GM12875 (cell line): ENCODE results near the gene RALGAPB.
A peak's percentile ranks its signal among the peaks of the same experiment; 100 is the strongest.

Experiments used
- H3K4me3 ChIP-seq: one replicate; pipeline ENCODE4 v1.5.1; 2011; ENCODE audit warnings: low read depth, low read length, control low read depth
- TF ChIP-seq, protein P1 (sequence below): IDR thresholded peaks from 2 replicates; pipeline ENCODE4 v1.5.1; 2011; ENCODE audit warnings: low read depth, mild to moderate bottlenecking, control low read depth, inconsistent platforms, low read length, moderate library complexity, borderline replicate concordance; ENCODE audit not compliant: insufficient read depth

Gene RALGAPB

DNA sequence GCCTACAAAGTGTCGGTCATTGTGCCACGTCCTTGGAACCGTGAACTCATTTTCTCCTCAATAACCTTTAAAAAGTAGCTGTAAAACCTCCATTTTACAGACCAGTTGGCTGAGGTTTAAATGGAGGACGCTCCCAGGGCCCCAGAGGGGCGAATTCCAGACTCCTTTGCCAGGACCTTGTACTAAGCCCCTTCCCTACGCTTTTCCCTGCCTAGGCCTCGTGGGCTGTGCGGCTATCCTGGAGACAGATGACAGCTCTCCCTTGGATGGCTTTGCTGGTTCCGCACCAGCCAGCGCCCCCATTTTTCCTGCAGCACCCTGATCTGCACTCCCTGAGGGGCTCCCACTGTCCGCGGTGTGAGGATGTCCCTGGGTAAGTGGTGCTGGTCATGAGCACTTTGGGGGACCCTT lies 25.4 kb upstream of the RALGAPB start:
- TF ChIP-seq, protein P1, sequence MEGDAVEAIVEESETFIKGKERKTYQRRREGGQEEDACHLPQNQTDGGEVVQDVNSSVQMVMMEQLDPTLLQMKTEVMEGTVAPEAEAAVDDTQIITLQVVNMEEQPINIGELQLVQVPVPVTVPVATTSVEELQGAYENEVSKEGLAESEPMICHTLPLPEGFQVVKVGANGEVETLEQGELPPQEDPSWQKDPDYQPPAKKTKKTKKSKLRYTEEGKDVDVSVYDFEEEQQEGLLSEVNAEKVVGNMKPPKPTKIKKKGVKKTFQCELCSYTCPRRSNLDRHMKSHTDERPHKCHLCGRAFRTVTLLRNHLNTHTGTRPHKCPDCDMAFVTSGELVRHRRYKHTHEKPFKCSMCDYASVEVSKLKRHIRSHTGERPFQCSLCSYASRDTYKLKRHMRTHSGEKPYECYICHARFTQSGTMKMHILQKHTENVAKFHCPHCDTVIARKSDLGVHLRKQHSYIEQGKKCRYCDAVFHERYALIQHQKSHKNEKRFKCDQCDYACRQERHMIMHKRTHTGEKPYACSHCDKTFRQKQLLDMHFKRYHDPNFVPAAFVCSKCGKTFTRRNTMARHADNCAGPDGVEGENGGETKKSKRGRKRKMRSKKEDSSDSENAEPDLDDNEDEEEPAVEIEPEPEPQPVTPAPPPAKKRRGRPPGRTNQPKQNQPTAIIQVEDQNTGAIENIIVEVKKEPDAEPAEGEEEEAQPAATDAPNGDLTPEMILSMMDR, result no peak

DNA sequence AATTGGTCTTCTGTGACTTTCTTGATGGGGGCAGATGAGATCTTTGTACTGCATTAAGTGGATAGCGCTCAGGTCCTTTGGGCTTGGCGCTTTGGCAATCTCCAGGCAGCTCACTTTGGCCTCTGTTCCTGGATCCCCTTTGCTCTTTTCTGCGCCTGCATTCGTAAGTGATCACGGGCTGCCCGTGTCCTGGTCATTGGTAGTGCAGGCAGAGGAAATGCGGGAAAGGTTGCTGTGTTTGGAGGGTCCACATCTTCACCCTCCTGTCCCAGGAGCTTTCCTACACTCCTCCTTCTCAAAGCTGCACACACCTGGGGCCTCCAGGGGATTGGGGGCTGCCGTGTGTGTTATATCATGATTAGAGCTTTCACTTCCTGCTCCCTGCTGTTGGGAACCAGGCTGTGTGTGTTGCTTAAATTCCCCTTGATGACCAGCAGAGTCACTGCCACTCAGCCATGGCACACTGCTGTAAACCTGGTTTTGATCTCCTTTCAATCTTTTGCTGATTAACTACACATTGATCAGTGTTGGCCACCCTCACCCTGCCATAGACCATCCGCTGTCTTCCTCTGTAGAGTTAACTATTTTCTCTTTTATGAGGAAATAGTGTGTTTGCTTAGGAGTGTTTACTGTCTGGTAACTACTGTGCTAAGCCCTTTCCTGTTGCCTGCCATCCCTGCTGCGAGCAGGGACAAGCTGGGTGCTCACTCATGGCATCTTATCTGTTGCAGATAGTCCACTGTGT lies 24.5 kb upstream of the RALGAPB start:
- TF ChIP-seq, protein P1, result no peak
- peak overlapping the region; percentile 5 for H3K4me3 ChIP-seq

More for the DNA sequence above, 25.4 kb upstream of the RALGAPB start:
- peak overlapping the region; percentile 70 for H3K4me3 ChIP-seq

DNA sequence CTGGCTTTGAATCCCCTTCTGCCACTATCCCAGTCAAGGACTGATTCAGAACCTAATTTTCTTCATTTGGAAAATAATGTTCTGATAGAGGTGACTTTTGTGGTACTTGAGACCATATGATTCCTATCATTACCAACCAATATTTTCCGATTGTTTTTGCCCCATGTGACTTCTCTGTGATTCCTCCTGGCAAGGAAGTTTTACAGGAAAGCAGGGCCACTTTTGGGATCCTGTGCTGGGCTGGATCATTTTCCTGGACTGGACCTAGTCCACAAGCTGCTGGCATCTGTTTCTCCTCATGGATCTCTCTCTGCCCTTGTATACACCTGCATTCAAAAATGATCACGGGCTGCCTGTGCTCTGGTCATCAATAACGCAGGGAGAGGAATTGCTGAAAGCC lies 23.6 kb upstream of the RALGAPB start:
- TF ChIP-seq, protein P1, result no peak
- H3K4me3 ChIP-seq, result no peak overlapping the region

DNA sequence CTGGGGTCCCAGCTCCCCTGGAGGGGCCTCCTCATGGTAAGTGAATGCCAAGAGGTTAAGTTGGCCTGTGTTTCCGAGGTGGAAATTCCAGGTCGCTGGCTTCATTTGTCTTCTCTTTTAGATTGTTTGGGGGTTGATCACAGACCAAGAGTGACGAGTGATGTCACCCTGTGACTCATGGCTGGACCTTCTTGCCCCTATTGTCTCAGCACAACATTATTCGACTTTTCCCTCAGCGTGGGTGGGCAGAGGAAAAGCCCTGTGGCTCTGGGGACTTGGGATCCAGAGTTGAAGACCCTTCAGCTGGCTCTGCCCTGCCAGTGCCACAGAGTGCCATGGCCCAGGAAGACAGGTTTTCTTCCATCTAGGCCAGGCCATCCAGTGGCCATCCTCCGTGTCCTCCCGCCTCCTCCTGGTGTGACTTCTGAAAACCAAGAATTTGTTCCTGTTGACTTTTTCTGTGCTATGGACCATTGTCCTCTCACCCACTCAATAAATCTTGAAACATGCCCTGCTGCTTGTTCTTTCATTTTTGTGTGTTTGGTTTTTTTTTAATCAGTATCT lies 22.1 kb upstream of the RALGAPB start:
- no peak overlapping the region for H3K4me3 ChIP-seq
- TF ChIP-seq, protein P1, result no peak

DNA sequence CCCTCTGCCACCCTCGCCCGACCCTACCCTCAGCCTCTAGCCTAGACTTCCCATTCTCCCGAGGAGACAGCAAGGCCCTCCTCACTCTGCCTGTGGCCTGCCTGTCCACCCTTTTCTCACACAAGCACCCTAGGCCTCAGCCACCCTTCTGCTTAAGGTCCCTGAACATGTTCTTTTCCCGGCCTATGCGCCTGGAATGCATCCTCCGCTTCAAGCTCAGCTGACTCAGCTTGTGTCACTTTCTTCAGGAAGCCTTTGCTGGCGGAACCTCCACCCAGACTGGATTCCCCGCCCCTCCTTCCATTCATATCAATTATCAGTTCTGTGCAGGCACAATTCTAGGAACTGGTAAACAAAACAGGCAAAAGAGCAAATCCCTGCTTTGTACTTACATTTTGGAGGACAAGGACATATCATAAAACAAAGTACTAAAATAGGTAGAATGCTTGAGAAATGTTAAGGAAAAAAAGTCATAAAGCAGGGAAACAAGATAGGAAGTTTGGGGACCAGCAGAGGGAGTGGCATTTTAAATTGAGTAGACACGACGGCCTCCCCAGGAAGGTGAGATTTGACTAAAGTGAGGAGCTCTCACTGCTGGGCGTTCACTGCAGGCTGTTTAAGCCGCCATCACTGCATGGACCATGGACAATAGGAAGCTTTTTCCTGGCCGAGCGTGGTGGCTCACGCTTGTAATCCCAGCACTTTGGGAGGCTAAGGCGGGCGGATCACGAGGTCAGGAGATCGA lies 19.6 kb upstream of the RALGAPB start:
- no peak overlapping the region for H3K4me3 ChIP-seq
- TF ChIP-seq, protein P1, result no peak

DNA sequence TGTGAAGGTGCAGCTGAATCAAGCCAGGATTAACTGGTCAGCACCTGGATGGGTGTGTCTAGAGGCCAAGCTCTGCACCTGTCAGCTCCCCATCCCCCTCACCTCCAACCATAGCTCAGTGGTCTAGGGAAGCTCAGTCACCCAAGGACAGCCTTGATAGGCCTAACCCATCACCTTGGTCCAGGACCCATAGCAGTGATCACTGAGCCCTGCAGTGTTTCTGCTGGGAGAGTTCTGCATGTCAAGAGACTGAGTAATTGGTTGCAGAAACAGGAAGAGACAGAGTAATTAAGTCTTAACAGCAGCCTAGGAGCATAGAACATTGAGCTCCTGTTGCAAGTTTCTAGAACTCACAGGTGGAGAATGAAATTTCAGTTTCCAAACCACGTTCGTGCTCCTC lies 18.7 kb upstream of the RALGAPB start:
- TF ChIP-seq, protein P1, result no peak

More for the DNA sequence above, 18.7 kb upstream of the RALGAPB start:
- H3K4me3 ChIP-seq, result no peak overlapping the region
